Colonic mucosa (tissue), 4 donors: ENCODE measurements around the gene TPM2. TPM values are rescaled to one million over a fixed set of nuclear protein-coding genes. Genes with fewer than 3 reads are reported as not detected.

ENCODE experiments used
- DNase-seq: peaks from one replicate; pipeline ENCODE4 v3.0.0-alpha.2; 2020
- H3K27ac ChIP-seq: fragments of 200-600 bp; one replicate; pipeline ENCODE4 v1.8.0; 2021
- H3K27me3 ChIP-seq: fragments of 200-600 bp; one replicate; pipeline ENCODE4 v1.8.0; 2021
- H3K36me3 ChIP-seq: fragments of 200-600 bp; one replicate; pipeline ENCODE4 v1.8.0; 2021
- H3K4me1 ChIP-seq: fragments of 200-600 bp; one replicate; pipeline ENCODE4 v1.8.0; 2021; ENCODE audit warnings: mild to moderate bottlenecking
- H3K4me3 ChIP-seq: fragments of 200-600 bp; one replicate; pipeline ENCODE4 v1.8.0; 2021
- H3K9ac ChIP-seq, 2 donors: one replicate each; pipeline ENCODE4 v1.7.0; 2013; ENCODE audit warnings: control low read depth in 2 of 2, low read depth in 2 of 2, low read length in 2 of 2
- H3K9me3 ChIP-seq: fragments of 200-600 bp; one replicate; pipeline ENCODE4 v1.8.0; 2021
- CTCF ChIP-seq: fragments of 200-600 bp; IDR thresholded peaks from one replicate; pipeline ENCODE4 v1.8.0; 2022; ENCODE audit warnings: antibody characterized with exemption, mild to moderate bottlenecking
- intact Hi-C: fragments of 100-400 bp; cut with DNase I; formaldehyde crosslinking; loops from one replicate; pipeline ENCODE4 v1.14.1; 2022
- total RNA-seq, 2 donors: library from RNA; stranded (reverse); fragmentation: NEBNext Ultra II Directional in 1 of 2; extraction: Animal tissue kit (Norgen Biotek cat#: 25700) in 1 of 2; gene quantifications; one replicate each; pipeline ENCODE4 v1.2.1, GENCODE V29; 2021
- donor health status: healthy.
- donor health status: DM: no; HTN: no; CAD: no.
- donor health status: DM: no; HTN: no; CAD: no.

Gene TPM2
- total RNA-seq, 2 donors from 2014 or later, result 29.8 to 321 TPM

GRCh38 chr9:35691757-35692301 lies 2.1 kb upstream of the TPM2 start:
- DNase-seq, result no peak
- Histone ChIP-seq H3K9me3 (no peaks in the 10 kb centered on the region), H3K36me3 (no peaks in the 10 kb centered on the region), H3K9ac (no peak overlapping the region), H3K4me3 (no peak overlapping the region), H3K27me3 (no peaks in the 10 kb centered on the region), H3K27ac (peak overlapping the region; percentile 82), H3K4me1 (no peaks in the 10 kb centered on the region)
- no peak for TF ChIP-seq CTCF
- intact Hi-C loops, result no loop called here

GRCh38 chr9:35691334-35691650 lies 1.6 kb upstream of the TPM2 start:
- peak overlapping the region; percentile 46 to 78 for H3K9ac ChIP-seq
- no peaks in the 10 kb centered on the region for H3K27me3 ChIP-seq
- H3K9me3 ChIP-seq, result no peaks in the 10 kb centered on the region
- H3K4me3 ChIP-seq, result peak overlapping the region; percentile 55
- H3K27ac ChIP-seq, result peak overlapping the region; percentile 82
- TF ChIP-seq CTCF, result no peak
- intact Hi-C loops, result no loop called here
- no peaks in the 10 kb centered on the region for H3K36me3 ChIP-seq
- no peaks in the 10 kb centered on the region for H3K4me1 ChIP-seq
- DNase-seq, result no peak

- no peaks in the 10 kb centered on the region for H3K36me3 ChIP-seq
- intact Hi-C loops, result no loop called here
- no peaks in the 10 kb centered on the region for H3K4me1 ChIP-seq
- H3K9me3 ChIP-seq, result no peaks in the 10 kb centered on the region
- DNase-seq, result peak; percentile 73
- peak overlapping the region; percentile 82 for H3K27ac ChIP-seq
- peak overlapping the region; percentile 73 to 78 for H3K9ac ChIP-seq
- H3K4me3 ChIP-seq, result peak overlapping the region; percentile 55
- no peaks in the 10 kb centered on the region for H3K27me3 ChIP-seq
- TF ChIP-seq CTCF, result no peak
These were observed 1.0 kb upstream of the TPM2 start for GRCh38 chr9:35690614-35691333.

- intact Hi-C loops, result no loop called here
- no peak for TF ChIP-seq CTCF
- Histone ChIP-seq H3K9ac (peak overlapping the region; percentile 57 to 58), H3K27ac (peak overlapping the region; percentile 82), H3K9me3 (no peaks in the 10 kb centered on the region), H3K27me3 (no peaks in the 10 kb centered on the region), H3K36me3 (no peaks in the 10 kb centered on the region), H3K4me1 (no peaks in the 10 kb centered on the region), H3K4me3 (peak overlapping the region; percentile 55)
- no peak for DNase-seq
These were observed 529 bp upstream of the TPM2 start for GRCh38 chr9:35690294-35690613.

- intact Hi-C loops, result no loop called here
- Histone ChIP-seq H3K27ac (peak overlapping the region; percentile 82), H3K4me3 (peak overlapping the region; percentile 55), H3K27me3 (no peaks in the 10 kb centered on the region), H3K4me1 (no peaks in the 10 kb centered on the region), H3K9ac (peak overlapping the region; percentile 52 to 66), H3K36me3 (no peaks in the 10 kb centered on the region), H3K9me3 (no peaks in the 10 kb centered on the region)
- DNase-seq, result no peak
- TF ChIP-seq CTCF, result no peak
These were observed 875 bp downstream of the TPM2 start for GRCh38 chr9:35688558-35689541.
